GM23248 (cell line): ENCODE measurements around the gene CHTF18. TPM values are rescaled to one million over a fixed set of nuclear protein-coding genes. Genes with fewer than 3 reads are reported as not detected.

Experiments used
- DNase-seq: peaks from one replicate; pipeline ENCODE4 v3.0.0-alpha.2; 2015
- H2AFZ ChIP-seq: fragments of 200-600 bp; sonication (generic); 2 replicates; pipeline ENCODE4 v1.6.1; 2016; ENCODE audit warnings: antibody characterized with exemption
- H3F3A ChIP-seq: fragments of 200-600 bp; sonication (generic); 2 replicates; pipeline ENCODE4 v1.6.1; 2016; ENCODE audit warnings: mild to moderate bottlenecking, antibody characterized with exemption, mixed run types; ENCODE audit not compliant: insufficient read depth
- H3K27ac ChIP-seq: fragments of 200-600 bp; sonication (generic); 2 replicates; pipeline ENCODE4 v1.5.1; 2016; ENCODE audit warnings: mild to moderate bottlenecking
- H3K27me3 ChIP-seq: fragments of 200-600 bp; sonication (generic); replicated peaks from 2 replicates; pipeline ENCODE4 v1.6.1; 2016; ENCODE audit warnings: mild to moderate bottlenecking; ENCODE audit not compliant: insufficient read depth
- H3K36me3 ChIP-seq: fragments of 200-600 bp; sonication (generic); 2 replicates; pipeline ENCODE4 v1.6.1; 2016; ENCODE audit warnings: low read depth, mild to moderate bottlenecking
- H3K4me1 ChIP-seq: fragments of 200-600 bp; sonication (generic); 2 replicates; pipeline ENCODE4 v1.6.1; 2016; ENCODE audit warnings: mild to moderate bottlenecking; ENCODE audit not compliant: insufficient read depth
- H3K4me2 ChIP-seq: fragments of 200-600 bp; sonication (generic); one replicate; pipeline ENCODE4 v1.6.1; 2016; ENCODE audit warnings: mild to moderate bottlenecking; ENCODE audit not compliant: unreplicated experiment
- H3K4me3 ChIP-seq: fragments of 200-600 bp; sonication (generic); 2 replicates; pipeline ENCODE4 v1.5.1; 2016; ENCODE audit warnings: mild to moderate bottlenecking
- H3K79me2 ChIP-seq: fragments of 200-600 bp; sonication (generic); 2 replicates; pipeline ENCODE4 v1.6.1; 2016; ENCODE audit warnings: mild to moderate bottlenecking; ENCODE audit not compliant: insufficient read depth
- H3K9ac ChIP-seq: fragments of 200-600 bp; sonication (generic); 2 replicates; pipeline ENCODE4 v1.6.1; 2016; ENCODE audit warnings: mild to moderate bottlenecking
- H3K9me2 ChIP-seq: fragments of 200-600 bp; sonication (generic); 2 replicates; pipeline ENCODE4 v1.6.1; 2016; ENCODE audit warnings: mixed run types, mild to moderate bottlenecking, moderate library complexity; ENCODE audit not compliant: insufficient read depth
- H3K9me3 ChIP-seq: fragments of 200-600 bp; sonication (generic); one replicate; pipeline ENCODE4 v1.6.1; 2017; ENCODE audit warnings: low read depth
- H4K20me1 ChIP-seq: fragments of 200-600 bp; sonication (generic); 2 replicates; pipeline ENCODE4 v1.6.0; 2016; ENCODE audit not compliant: insufficient read depth
- EZH2 ChIP-seq: fragments of 200-600 bp; sonication (generic); IDR thresholded peaks from 2 replicates; pipeline ENCODE4 v1.6.1; 2018; ENCODE audit warnings: antibody characterized with exemption, mild to moderate bottlenecking; ENCODE audit not compliant: insufficient read depth, poor library complexity, severe bottlenecking
- EZH2phosphoT487 ChIP-seq: fragments of 200-600 bp; sonication (generic); IDR thresholded peaks from 2 replicates; pipeline ENCODE4 v1.6.1; 2018; ENCODE audit warnings: antibody characterized with exemption, moderate library complexity, mild to moderate bottlenecking, low read depth; ENCODE audit not compliant: insufficient read depth
- WGBS, 2 experiments: methylation state at CpG; one replicate each; pipeline ENCODE4 v1.1.6; 2015 to 2017; ENCODE audit warnings: low lambda C conversion rate in 2 of 2, low coverage in 1 of 2; ENCODE audit errors: missing lambda C conversion rate in 2 of 2; 5-methylcytosine and 5-hydroxymethylcytosine counted together
- in situ Hi-C: fragments of 300-500 bp; cut with MboI; formaldehyde crosslinking; loops from 2 replicates; pipeline ENCODE4 v1.15.0; 2020
- polyA plus RNA-seq: library from polyadenylated mRNA; unstranded; fragments of >200 nt; fragmentation: Nextera tagmentation; extraction: Ambion mirVana; gene quantifications from 2 replicates; pipeline ENCODE4 v1.2.1, GENCODE V29; 2016
- total RNA-seq: library from RNA; depleted of rRNA; stranded (reverse); fragments of >200 nt; shearing (Covaris generic); gene quantifications from 2 replicates; pipeline ENCODE4 v1.2.3, GENCODE V29; 2014

The CHTF18 gene
- total and polyA plus RNA-seq, 2 experiments from 2014 or later: 8.8 to 13.1 TPM

DNA sequence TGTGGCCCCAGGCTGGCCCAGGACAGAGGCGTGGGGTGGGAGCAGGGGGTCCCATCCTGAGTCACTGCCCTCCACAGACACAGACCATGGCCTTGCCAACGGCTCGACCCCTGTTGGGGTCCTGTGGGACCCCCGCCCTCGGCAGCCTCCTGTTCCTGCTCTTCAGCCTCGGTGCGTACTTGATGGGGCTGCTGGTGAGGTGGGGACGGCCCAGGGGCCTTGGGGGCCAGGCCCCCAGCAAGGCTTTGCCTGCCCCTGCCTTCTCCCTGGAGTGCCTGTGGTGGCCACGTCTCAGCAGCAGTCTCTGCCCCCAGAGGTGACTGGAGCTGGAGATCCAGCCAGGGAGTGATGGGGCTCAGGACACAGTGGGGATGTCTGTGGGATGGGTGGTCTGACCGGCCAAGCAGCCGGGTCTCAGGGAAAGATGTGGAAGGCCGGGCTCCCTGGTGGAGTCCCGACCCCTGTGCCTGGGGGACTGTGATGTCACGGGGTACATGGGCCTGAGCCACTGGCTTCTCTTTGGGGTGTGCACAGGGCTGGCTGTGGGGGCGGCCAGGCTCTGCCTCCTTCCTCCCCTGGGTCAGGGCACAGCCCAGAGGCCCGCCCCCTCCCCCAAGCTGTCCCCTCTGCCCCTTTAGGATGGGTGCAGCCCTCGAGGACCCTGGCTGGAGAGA lies 25.7 kb upstream of the CHTF18 start:
- no peak for DNase-seq
- TF ChIP-seq EZH2phosphoT487 (no peak), EZH2 (no peak)
- Histone ChIP-seq H3F3A (no peaks in the 10 kb centered on the region), H3K9me2 (no peaks in the 10 kb centered on the region), H3K9ac (no peak overlapping the region), H3K36me3 (no peaks in the 10 kb centered on the region), H2AFZ (no peak overlapping the region), H3K4me3 (no peak overlapping the region), H3K9me3 (no peaks in the 10 kb centered on the region), H3K27ac (no peak overlapping the region), H3K4me2 (no peak overlapping the region), H3K79me2 (no peaks in the 10 kb centered on the region), H3K27me3 (no peaks in the 10 kb centered on the region), H3K4me1 (no peaks in the 10 kb centered on the region), H4K20me1 (no peaks in the 10 kb centered on the region)
- 60 to 72% methylated on average over 16 to 17 of the region's 17 CpGs for WGBS, 2 experiments
- in situ Hi-C loops: no loop called here

DNA sequence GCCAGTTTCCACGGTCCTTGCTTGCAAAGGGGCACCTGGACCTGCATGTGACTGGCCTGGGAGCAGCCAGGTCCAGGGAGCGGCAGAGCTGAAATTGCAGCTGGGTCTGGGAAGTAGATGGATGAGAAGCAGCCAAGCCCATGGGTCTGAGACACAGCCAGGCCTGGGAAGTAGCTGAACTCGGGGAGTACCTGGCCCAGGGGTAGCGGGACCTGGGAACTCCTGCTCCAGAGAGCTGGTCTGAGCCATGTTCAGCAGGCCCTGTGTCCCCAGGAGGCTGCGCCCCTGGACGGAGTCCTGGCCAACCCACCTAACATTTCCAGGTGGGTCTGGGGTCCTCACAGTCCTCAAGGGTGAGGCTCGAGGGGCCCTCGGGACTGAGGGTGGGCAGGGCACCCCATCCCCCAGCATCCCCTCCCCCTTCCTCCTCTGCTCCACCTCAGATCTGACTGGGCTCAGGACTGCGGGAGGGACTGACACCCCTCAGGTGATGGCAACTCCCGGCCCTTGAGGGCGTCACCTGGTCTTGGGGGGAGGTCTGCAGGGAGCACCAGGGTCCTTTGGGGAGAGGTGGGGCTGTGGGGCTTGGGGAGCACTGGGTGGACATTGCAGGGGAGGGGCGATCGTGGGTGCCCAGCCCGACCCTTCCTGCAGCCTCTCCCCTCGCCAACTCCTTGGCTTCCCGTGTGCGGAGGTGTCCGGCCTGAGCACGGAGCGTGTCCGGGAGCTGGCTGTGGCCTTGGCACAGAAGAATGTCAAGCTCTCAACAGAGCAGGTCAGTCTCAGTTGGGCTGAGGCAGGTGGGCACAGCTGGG lies 24.8 kb upstream of the CHTF18 start:
- no peaks in the 10 kb centered on the region for H3K4me1 ChIP-seq
- TF ChIP-seq EZH2phosphoT487: no peak
- no peak for TF ChIP-seq EZH2
- in situ Hi-C loops: no loop called here
- H3K9me3 ChIP-seq: no peaks in the 10 kb centered on the region
- H3K4me3 ChIP-seq: no peak overlapping the region
- no peak for DNase-seq
- no peaks in the 10 kb centered on the region for H3K36me3 ChIP-seq
- no peak overlapping the region for H3K27ac ChIP-seq
- H3K9me2 ChIP-seq: no peaks in the 10 kb centered on the region
- no peaks in the 10 kb centered on the region for H3K79me2 ChIP-seq
- H3K27me3 ChIP-seq: no peaks in the 10 kb centered on the region
- no peaks in the 10 kb centered on the region for H4K20me1 ChIP-seq
- H2AFZ ChIP-seq: no peak overlapping the region
- no peak overlapping the region for H3K4me2 ChIP-seq
- H3F3A ChIP-seq: no peaks in the 10 kb centered on the region
- WGBS, 2 experiments: 69 to 77% methylated on average over 15 to 21 of the region's 21 CpGs
- H3K9ac ChIP-seq: no peak overlapping the region

- Histone ChIP-seq H3K4me1 (no peaks in the 10 kb centered on the region), H4K20me1 (no peaks in the 10 kb centered on the region), H3K27ac (no peak overlapping the region), H3K9ac (no peak overlapping the region), H3K36me3 (no peaks in the 10 kb centered on the region), H3K79me2 (no peaks in the 10 kb centered on the region), H3K9me3 (no peaks in the 10 kb centered on the region), H3K4me2 (no peak overlapping the region), H3F3A (no peaks in the 10 kb centered on the region), H3K27me3 (no peaks in the 10 kb centered on the region), H2AFZ (no peak overlapping the region), H3K4me3 (no peak overlapping the region), H3K9me2 (no peaks in the 10 kb centered on the region)
- WGBS, 2 experiments: 53 to 67% methylated on average over 15 to 18 of the region's 20 CpGs
- DNase-seq: no peak
- in situ Hi-C loops: no loop called here
- TF ChIP-seq EZH2phosphoT487 (no peak), EZH2 (no peak)
These were observed 24.2 kb upstream of the CHTF18 start for GRCh38 chr16:764184-764750.

GRCh38 chr16:764848-765487 lies 23.5 kb upstream of the CHTF18 start:
- Histone ChIP-seq H3K79me2 (no peaks in the 10 kb centered on the region), H3K4me3 (no peak overlapping the region), H3K9ac (no peak overlapping the region), H3K4me1 (no peaks in the 10 kb centered on the region), H3K36me3 (no peaks in the 10 kb centered on the region), H3F3A (no peaks in the 10 kb centered on the region), H3K9me2 (no peaks in the 10 kb centered on the region), H3K9me3 (no peaks in the 10 kb centered on the region), H4K20me1 (no peaks in the 10 kb centered on the region), H3K27ac (no peak overlapping the region), H3K27me3 (no peaks in the 10 kb centered on the region), H2AFZ (no peak overlapping the region), H3K4me2 (no peak overlapping the region)
- WGBS, 2 experiments: 59 to 62% methylated on average over 14 to 35 of the region's 38 CpGs
- in situ Hi-C loops: no loop called here
- no peak for DNase-seq
- TF ChIP-seq EZH2 (no peak), EZH2phosphoT487 (no peak)
